Measurements from ENCODE around the gene STEAP2. TPM values are rescaled to one million over a fixed set of nuclear protein-coding genes. Genes with fewer than 3 reads are reported as not detected.

The STEAP2 gene
- total and polyA plus RNA-seq, 2 of the 4 experiments (the other 2 are of a cell fraction) = 1.8 to 3.9 TPM

DNA sequence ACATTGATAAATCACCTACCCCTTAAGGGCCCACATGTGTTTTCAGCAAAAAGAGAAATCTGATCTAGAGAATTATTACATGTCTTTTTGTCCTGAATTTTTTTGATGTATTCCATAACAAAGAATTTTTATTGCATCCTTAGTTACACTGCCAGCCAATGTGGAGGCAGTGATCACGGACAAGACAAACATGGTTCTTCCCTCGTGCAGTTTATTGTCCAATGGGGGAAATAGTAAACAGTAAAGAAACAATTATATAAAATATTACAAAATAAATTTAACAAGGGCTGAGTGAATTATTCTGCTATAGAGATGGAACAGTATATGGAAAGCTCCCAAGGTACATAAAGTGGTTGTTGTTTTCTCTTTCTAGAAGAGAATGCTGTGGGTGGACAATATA is 2.0 kb downstream of the STEAP2 start:
- Histone ChIP-seq H4K91ac (ENCODE audit: insufficient read depth, low read depth, low read length) (no peak overlapping the region), H3K9me3 (ENCODE audit: control insufficient read depth, insufficient read depth, low read length) (no peaks in the 10 kb centered on the region), H2BK120ac (ENCODE audit: low read depth, low read length) (no peak overlapping the region), H3K4me1 (ENCODE audit: control insufficient read depth, insufficient read depth, low read length) (no peaks in the 10 kb centered on the region), H2BK15ac (ENCODE audit: low read depth, low read length) (no peak overlapping the region), H3K36me3 (ENCODE audit: control insufficient read depth, insufficient read depth, low read length) (no peaks in the 10 kb centered on the region), H3K79me1 (ENCODE audit: low read depth in 1 of 2, low read length in 2 of 2) (no peaks in the 10 kb centered on the region), H3K4ac (ENCODE audit: low read depth, low read length) (no peak overlapping the region), H4K8ac (ENCODE audit: low read depth in 2 of 2, low read length in 2 of 2) (no peak overlapping the region), H2BK20ac (ENCODE audit: low read depth, low read length) (no peak overlapping the region), H3K27me3 (ENCODE audit: control insufficient read depth, insufficient read depth, low read length) (no peaks in the 10 kb centered on the region), H3K9ac (ENCODE audit: low read depth, low read length) (no peak overlapping the region), H2BK5ac (ENCODE audit: low read depth, low read length, poor library complexity, severe bottlenecking) (no peak overlapping the region), H4K20me1 (ENCODE audit: insufficient read depth, low read length) (no peaks in the 10 kb centered on the region), H3K4me3 (ENCODE audit: insufficient read depth, low read depth, low read length) (no peak overlapping the region), H3K27ac (ENCODE audit: insufficient read depth, low read length) (no peak overlapping the region), H4K5ac (ENCODE audit: low read depth, low read length) (no peak overlapping the region), H2AK5ac (ENCODE audit: low read depth, low read length) (no peak overlapping the region), H3K14ac (replicated peaks; ENCODE audit: low read depth, low read length) (no peak overlapping the region), H3K4me2 (ENCODE audit: low read depth, low read length) (no peak overlapping the region), H3K9me1 (ENCODE audit: insufficient read depth, low read length) (no peaks in the 10 kb centered on the region), H3K18ac (ENCODE audit: low read depth, low read length) (no peak overlapping the region), H2AK9ac (replicated peaks; ENCODE audit: low read depth, low read length, poor library complexity) (no peak overlapping the region), H3K23ac (ENCODE audit: low read depth, low read length) (no peak overlapping the region), H2AFZ (replicated peaks; ENCODE audit: low read length, poor library complexity) (no peak overlapping the region), H3K56ac (ENCODE audit: extremely low read depth, insufficient read depth, low read length) (no peak overlapping the region)
- BruUV-seq (replicated peaks) = no TSS peak
- in situ Hi-C loops (cut with MboI; ENCODE audit: low sequenced_read_pairs) = no loop called here
- no peak for TF ChIP-seq BHLHE40 (IDR thresholded peaks at IDR 0.05; ENCODE audit: low read depth, low read length)
- TF ChIP-seq NFE2L2 (IDR thresholded peaks at IDR 0.05; ENCODE audit: low read depth, low read length) = no peak
- TF ChIP-seq, protein P1, sequence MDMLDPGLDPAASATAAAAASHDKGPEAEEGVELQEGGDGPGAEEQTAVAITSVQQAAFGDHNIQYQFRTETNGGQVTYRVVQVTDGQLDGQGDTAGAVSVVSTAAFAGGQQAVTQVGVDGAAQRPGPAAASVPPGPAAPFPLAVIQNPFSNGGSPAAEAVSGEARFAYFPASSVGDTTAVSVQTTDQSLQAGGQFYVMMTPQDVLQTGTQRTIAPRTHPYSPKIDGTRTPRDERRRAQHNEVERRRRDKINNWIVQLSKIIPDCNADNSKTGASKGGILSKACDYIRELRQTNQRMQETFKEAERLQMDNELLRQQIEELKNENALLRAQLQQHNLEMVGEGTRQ (IDR thresholded peaks at IDR 0.05; ENCODE audit: low read depth, low read length) = no peak
- no peak for TF ChIP-seq POLR2A (IDR thresholded peaks at IDR 0.05; ENCODE audit: low read depth, low read length)
- TF ChIP-seq FOS (IDR thresholded peaks at IDR 0.05; ENCODE audit: low read depth, low read length) = no peak
- no peak for TF ChIP-seq CHD1 (IDR thresholded peaks at IDR 0.05; ENCODE audit: low read depth, low read length)
- no peak for TF ChIP-seq RFX5 (IDR thresholded peaks at IDR 0.05; ENCODE audit: low read depth, low read length)
- no peak for TF ChIP-seq RCOR1 (IDR thresholded peaks at IDR 0.05; ENCODE audit: insufficient replicate concordance, low read length)
- TF ChIP-seq CTCF (conservative IDR thresholded peaks at IDR 0.05; ENCODE audit: low read depth, low read length) = no peak
- no peak for TF ChIP-seq MXI1 (IDR thresholded peaks at IDR 0.05; ENCODE audit: borderline replicate concordance, low read depth, low read length)
- no peak for TF ChIP-seq SMC3 (IDR thresholded peaks at IDR 0.05; ENCODE audit: low read depth, low read length)
- TF ChIP-seq CEBPB (IDR thresholded peaks at IDR 0.05; ENCODE audit: low read depth, low read length) = no peak
- no peak for TF ChIP-seq ELK1 (IDR thresholded peaks at IDR 0.05; ENCODE audit: borderline replicate concordance, low read depth, low read length)
- TF ChIP-seq MAZ (IDR thresholded peaks at IDR 0.05; ENCODE audit: borderline replicate concordance, low read depth, low read length) = no peak
- TF ChIP-seq MAFK (IDR thresholded peaks at IDR 0.05; ENCODE audit: low read depth, low read length) = no peak
- no peak for TF ChIP-seq RAD21 (IDR thresholded peaks at IDR 0.05; ENCODE audit: low read length)
- intact Hi-C loops (cut with micrococcal nuclease) = no loop called here
- dilution Hi-C loops (cut with HindIII; ENCODE audit: low sequenced_read_pairs, unreplicated experiment) = no loop called here
- DNase-seq = no peak
- CTCF ChIA-PET = no interaction called here
- ATAC-seq (ENCODE audit: low read depth) = no peak
- POLR2A ChIA-PET (ENCODE audit: unreplicated experiment) = no interaction called here
- no CpG with 5 or more reads among the region's 2 CpGs for WGBS, 2 experiments (ENCODE audit: extremely low coverage in 2 of 2, insufficient read length in 1 of 2)

Data from IMR-90 (cell line).